HG02970 (cell line): ENCODE results near the gene MEPE.

Experiments used
- ATAC-seq: cut with Tn5 transposase; IDR thresholded peaks from one replicate; pipeline ENCODE4 v1.9.1; 2021; ENCODE audit warnings: mild to moderate bottlenecking, moderate library complexity, moderate number of reproducible peaks; ENCODE audit not compliant: unreplicated experiment, low FRiP score

Gene MEPE

DNA sequence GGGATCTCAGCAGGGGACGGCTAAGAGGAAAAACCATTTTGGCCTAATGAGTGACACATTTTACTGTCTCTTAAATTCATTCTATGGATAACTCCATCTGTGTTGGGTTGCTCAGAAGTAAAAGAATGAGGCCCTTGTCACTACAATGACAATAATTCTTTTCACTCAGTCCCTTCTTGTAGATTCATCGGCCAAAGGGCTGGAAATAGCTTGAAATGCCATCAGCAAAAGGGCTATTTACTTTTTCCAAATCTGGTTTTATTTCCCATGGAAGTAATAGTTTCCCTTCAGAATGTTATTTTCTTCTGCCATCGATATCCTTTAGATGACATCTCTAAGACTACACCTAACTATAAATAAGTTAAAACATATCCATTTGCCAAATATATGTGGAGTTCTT lies 7.4 kb downstream of the MEPE start:
- no peak for ATAC-seq

- ATAC-seq = no peak
These were observed 11.2 kb downstream of the MEPE start for GRCh38 chr4:87843936-87844335.

DNA sequence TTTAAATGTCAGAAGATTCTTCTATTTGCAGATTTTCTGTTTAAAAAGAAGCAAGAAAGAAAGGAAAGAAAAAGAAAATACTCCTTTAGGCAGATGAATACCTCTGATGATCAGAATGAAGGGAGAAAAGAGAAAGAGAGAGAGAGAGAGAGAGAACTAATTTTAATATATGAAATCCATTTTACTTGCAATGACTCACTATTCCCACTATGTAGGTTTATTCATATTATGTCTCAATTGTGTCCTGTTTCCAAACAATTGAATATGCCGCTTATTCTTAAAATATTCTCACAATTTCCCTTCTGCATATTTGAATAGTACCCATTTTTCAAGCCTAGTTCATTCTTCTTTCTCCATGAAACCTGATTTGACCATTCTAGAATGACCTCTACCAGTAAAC lies 11.7 kb downstream of the MEPE start:
- no peak for ATAC-seq

DNA sequence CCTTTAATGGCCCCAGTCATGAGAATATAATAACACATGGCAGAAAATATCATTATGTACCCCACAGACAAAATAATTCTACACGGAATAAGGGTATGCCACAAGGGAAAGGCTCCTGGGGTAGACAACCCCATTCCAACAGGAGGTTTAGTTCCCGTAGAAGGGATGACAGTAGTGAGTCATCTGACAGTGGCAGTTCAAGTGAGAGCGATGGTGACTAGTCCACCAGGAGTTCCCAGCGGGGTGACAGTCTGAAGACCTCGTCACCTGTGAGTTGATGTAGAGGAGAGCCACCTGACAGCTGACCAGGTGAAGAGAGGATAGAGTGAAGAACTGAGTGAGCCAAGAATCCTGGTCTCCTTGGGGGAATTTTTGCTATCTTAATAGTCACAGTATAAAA lies 13.5 kb downstream of the MEPE start:
- no peak for ATAC-seq

DNA sequence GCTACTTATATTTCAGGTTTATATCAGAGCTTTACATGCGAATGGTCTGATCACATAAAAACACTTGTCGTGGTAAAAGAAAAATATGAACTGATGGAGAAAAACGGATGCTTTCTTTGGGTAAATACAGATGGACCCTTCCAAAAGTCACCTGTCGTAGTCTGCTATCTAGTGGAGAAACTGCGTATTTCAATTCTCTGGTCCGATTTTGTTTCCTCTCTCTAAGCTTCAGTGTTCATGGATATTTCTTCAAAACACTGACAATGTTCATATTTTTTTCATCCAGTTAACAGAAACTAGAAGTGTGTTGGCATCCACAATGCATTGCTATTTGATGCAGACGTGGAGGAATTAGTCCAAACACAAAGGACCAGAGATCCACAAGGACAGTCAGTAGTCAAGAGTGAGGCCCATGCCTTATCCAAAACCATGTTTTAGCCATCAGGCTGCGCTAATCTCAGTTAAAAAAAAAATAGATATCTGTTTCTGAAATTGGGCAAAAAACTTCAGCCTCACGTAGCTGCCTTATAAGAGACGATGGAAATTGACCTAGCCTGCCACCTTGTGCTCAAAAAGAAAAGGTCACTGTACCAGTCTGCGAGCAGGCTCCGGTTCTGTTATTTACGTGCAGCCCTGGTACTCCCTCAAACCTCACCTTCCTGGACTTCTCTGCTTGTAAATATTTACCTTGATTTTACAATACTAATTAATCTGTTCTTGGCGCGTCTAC lies 16.0 kb downstream of the MEPE start:
- ATAC-seq = no peak

DNA sequence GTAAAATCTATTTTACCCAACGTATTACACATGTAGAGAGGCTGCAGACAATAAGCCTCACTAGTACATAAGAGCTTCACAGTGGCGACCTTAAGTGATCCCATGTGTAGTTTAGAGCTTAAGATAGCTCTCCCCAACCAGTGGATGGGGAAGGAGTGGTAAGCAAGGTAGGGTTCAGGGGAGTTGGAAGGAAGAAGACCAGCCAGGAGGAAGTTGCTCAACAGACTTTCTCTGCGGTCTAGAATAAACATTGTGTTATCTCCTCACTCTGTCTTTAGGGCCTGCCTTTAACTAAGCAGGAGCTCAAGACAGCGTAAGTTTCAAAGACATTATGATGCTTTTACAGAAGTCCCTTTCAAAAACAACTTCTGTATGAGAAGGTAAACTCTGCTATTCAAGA lies 16.8 kb downstream of the MEPE start:
- no peak for ATAC-seq

DNA sequence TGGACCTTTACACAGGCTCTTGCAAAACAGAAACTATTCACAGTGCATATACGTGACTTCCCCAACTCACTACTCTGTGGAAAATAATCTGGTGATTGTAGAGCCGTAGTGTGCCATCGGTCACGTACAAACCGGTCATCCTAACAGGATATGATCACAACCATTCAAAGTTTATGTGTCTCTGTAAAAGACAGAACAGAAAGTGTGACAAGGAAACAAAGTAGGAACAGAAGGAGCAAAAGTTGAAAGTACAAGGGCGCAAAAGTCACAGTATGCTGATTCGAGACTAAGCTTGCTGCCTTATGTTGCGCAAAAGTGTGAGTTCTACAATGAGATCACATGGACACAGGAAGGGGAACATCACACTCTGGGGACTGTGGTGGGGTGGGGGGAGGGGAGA lies 18.6 kb downstream of the MEPE start:
- no peak for ATAC-seq

DNA sequence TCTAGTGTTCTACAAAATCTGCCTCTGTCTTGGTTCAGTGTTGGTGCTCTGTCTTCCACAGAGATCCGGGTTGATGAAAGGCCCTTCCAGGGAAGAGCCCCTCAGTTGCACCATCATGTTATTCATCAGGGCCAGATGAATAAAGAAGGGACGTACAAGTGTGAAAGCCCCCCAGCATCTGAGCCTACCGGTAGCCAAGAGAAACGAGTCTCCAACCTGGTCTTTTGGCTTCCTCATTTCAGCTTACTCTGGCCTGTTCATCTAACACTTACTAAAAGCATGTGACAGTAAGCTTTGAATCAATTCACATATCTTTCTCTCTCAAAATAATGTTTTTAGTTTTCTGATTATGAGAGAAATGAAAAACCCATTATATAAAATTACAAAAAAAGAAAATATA lies 19.2 kb downstream of the MEPE start:
- ATAC-seq = no peak

GRCh38 chr4:87853108-87853507 lies 20.3 kb downstream of the MEPE start:
- ATAC-seq = no peak

GRCh38 chr4:87853891-87854290 lies 21.1 kb downstream of the MEPE start:
- no peak for ATAC-seq

GRCh38 chr4:87855559-87855958 lies 22.8 kb downstream of the MEPE start:
- no peak for ATAC-seq

DNA sequence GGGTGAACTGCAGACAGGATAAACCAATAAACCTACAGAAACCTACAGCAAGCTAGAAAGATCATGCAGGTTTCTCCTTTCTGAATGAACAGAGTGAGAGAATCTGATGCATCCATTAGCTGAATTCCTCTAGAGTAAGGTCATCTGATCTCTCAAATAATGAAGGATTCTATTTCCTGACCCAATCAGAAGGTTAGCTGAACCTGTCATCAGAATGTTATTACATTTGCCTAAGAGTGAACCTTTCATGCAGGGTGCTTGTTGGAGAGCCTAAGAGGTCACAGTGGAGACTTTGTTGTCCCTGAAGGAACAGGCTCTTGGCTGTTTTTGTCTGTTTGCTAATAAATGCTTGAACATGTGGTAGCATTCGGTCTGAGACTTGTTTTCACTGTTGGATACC lies 24.0 kb downstream of the MEPE start:
- no peak for ATAC-seq

- ATAC-seq = no peak
These were observed 25.0 kb downstream of the MEPE start for GRCh38 chr4:87857789-87858188.

DNA sequence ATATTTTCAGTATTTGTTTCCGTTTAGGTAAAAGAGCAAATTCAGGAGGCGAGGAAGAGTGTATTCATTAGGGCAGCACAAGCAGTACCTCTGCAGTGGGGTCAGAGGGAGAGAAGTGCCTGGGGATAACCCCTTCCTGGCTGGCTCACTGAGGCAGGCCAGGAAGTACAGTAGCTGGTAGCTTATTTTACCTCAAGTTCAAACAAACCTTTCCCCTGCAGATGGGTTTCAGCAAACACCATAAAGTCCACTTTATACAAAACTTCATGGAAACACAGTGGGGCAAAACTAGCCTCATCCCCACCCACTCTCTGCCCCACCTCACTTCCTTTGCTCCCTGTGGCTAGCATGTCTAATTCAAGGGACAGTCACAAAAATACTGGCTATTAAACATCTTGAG lies 29.5 kb downstream of the MEPE start:
- ATAC-seq = no peak

DNA sequence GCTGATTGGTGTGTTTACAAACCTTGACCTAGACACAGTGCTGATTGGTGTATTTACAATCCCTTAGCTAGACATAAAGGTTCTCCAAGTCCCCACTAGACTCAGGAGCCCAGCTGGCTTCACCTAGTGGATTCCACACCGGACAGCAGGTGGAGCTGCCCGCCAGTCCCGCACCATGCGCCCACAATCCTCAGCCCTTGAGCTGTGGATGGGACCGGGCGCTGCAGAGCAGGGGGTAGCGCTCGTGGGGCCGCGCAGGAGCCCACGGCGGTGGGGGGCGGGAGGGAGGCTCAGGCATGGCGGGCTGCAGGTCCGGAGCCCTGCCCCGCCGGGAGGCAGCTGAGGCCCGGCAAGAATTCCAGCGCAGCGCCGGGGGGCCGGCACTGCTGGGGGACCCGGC lies 30.7 kb downstream of the MEPE start:
- ATAC-seq = no peak

DNA sequence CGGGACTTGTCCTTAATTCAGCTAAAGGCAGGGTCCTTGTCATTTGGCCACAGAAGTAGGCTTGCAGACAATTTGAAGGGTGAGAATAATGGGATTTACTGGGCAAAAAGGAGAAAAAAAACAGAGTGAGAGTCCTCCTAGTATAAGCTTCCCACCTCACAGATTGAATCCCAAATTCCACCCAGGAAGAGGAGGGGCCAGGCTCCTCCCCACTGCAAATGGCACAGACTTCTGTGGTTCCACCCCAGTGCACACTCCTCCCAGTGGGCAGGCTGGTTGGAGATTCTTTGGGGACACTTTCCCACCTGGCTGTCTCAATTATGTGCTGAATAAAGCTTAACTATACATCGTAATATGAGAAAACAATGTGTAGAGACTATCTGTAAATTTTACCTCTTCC lies 31.6 kb downstream of the MEPE start:
- ATAC-seq = no peak

- no peak for ATAC-seq
These were observed 32.5 kb downstream of the MEPE start for GRCh38 chr4:87865288-87865687.

DNA sequence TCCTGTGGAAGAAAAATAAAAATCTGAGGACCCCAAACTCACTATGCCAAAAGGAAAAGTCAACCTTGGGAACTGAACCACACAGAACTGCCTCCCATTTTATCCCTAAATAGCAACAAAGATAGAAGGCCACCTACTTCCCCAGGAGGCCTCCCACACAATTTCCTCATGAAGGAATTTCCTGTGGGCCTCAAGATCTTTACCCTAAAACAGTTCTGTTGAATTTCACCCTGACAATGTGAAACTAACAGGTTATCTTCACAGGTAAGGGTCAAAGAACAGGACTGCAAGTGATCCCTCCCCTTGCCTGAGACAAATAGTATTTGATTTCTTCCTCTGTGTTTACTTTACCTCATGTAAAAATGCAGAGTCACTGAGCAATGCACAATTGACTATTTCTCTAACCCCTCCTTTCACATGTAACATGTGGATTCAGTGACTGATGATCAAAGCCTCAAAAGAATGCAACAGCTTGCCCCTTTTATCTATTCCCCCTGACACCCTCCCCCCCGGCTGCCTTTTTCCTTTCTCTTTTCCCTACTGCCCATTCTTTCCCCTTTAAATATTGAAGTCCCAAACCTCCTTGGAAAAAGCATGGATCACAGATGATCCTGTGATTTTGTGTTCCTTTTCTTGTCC lies 33.3 kb downstream of the MEPE start:
- ATAC-seq = no peak

- no peak for ATAC-seq
These were observed 35.8 kb downstream of the MEPE start for GRCh38 chr4:87868522-87868921.

DNA sequence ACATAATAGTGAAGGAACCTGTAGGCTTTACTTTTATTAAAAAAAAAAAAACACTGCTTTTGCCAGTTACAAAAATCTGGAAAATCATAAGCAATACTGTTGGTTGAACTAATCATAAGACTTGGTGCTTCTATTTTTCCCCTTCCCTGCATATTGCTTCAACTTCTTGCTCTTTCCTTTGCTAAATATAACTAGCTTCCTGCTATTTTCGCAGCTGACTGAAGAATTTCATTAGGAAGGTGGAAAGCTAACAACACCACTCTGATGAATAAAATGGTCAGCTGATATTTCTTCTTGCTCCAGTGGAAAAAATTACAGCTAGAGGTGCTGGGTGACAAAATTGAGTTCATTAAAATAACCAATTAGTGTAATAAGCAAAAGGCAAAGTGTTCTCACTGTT lies 39.3 kb downstream of the MEPE start:
- ATAC-seq = no peak

GRCh38 chr4:87875191-87875590 lies 42.4 kb downstream of the MEPE start:
- no peak for ATAC-seq

GRCh38 chr4:87880106-87880505 lies 47.3 kb downstream of the MEPE start:
- no peak for ATAC-seq
